GM13977 (cell line): ENCODE results near the gene GPBAR1.
"Not testable (repeated sequence)": the region's sequence is repeated elsewhere in the genome, so short reads cannot be mapped to it uniquely, and the experiment has no call there.

Source experiments
- DNase-seq: peaks from one replicate; pipeline ENCODE4 v3.0.0; 2012; ENCODE audit warnings: low spot score
- CTCF ChIP-seq: IDR thresholded peaks from 2 replicates; pipeline ENCODE4 v1.5.1; 2012; ENCODE audit warnings: mild to moderate bottlenecking, control low read depth; ENCODE audit not compliant: insufficient read depth; ENCODE audit errors: extremely low read depth, missing control alignments
- in situ Hi-C: fragments of 300-500 bp; cut with MboI; formaldehyde crosslinking; loops from one replicate; pipeline ENCODE4 v1.12.0; 2022; ENCODE audit warnings: low sequenced_read_pairs, low pct_unique_long_range_greater_than_20kb, mixed read lengths, inconsistent platforms; ENCODE audit not compliant: unreplicated experiment

GPBAR1 gene

GRCh38 chr2:218270721-218271486, 10.1 kb downstream of the GPBAR1 start:
- no peak for TF ChIP-seq CTCF
- no peak for DNase-seq
- in situ Hi-C loops, result no loop called here

- TF ChIP-seq CTCF, result no peak
- no peak for DNase-seq
- in situ Hi-C loops, result no loop called here
Measured at GRCh38 chr2:218271487-218271797, 10.6 kb downstream of the GPBAR1 start.

GRCh38 chr2:218271865-218272530, 11.2 kb downstream of the GPBAR1 start:
- in situ Hi-C loops, result no loop called here
- TF ChIP-seq CTCF, result no peak
- no peak for DNase-seq

- TF ChIP-seq CTCF, result peak; percentile 94
- DNase-seq, result peak; percentile 77
- in situ Hi-C loops, result no loop called here
Measured at GRCh38 chr2:218272531-218273212, 11.9 kb downstream of the GPBAR1 start.

GRCh38 chr2:218273214-218273907, 12.5 kb downstream of the GPBAR1 start:
- DNase-seq, in situ Hi-C loops: not testable (repeated sequence)

- in situ Hi-C loops, result no loop called here
- no peak for DNase-seq
Measured at GRCh38 chr2:218273908-218274249, 13.1 kb downstream of the GPBAR1 start.

More at GRCh38 chr2:218273908-218274249, 13.1 kb downstream of the GPBAR1 start:
- no peak for TF ChIP-seq CTCF
